ENCODE results near the gene STK39.

The STK39 gene

DNA sequence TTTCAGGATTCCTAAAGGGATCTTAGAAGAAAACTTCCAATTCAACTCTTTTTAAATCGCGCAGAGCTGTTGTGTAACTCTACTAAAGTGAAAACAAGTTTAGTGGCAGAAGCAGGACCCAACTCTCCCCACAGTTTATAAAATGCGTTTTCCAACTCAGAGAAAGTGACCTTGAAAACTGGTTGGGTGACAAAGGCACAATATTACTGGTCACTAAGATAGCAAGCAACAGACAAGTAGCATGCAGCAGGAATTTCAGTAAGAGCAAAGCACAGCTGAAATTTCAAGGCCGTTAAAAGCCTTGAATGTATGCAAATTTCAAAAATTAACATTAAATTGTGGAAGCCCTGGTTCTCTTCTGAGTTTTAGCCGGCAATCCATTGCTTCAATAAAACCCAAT, 66.9 kb downstream of the STK39 start:
- Histone ChIP-seq H3K9me3 (ENCODE audit: control insufficient read depth, insufficient read depth, low read length) (no peaks in the 10 kb centered on the region), H3K4me1 (ENCODE audit: control insufficient read depth, low read length) (peaks cover 18% of the 10 kb centered on the region), H3K4me3 (ENCODE audit: low read length) (no peak overlapping the region), H3K9me2 (replicated peaks; ENCODE audit: control insufficient read depth, low read length) (no peaks in the 10 kb centered on the region), H3K27me3 (ENCODE audit: control insufficient read depth, low read length) (no peaks in the 10 kb centered on the region), H3K4me2 (ENCODE audit: low read length) (no peak overlapping the region), H4K20me1 (ENCODE audit: control insufficient read depth, insufficient read depth, low read depth, low read length) (no peaks in the 10 kb centered on the region), H3K27ac (ENCODE audit: low read depth, low read length) (no peak overlapping the region), H3K79me2 (ENCODE audit: control insufficient read depth, low read length) (0 out of 2 replicates have a peak, but pooled peaks cover 4% of the 10 kb centered on the region), H3F3A (ENCODE audit: control insufficient read depth, insufficient read depth) (no peaks in the 10 kb centered on the region), H3K36me3 (ENCODE audit: control insufficient read depth, low read length) (peaks cover 9% of the 10 kb centered on the region; the same call in 1 of the 2 replicates)
- TF ChIP-seq, protein P1, sequence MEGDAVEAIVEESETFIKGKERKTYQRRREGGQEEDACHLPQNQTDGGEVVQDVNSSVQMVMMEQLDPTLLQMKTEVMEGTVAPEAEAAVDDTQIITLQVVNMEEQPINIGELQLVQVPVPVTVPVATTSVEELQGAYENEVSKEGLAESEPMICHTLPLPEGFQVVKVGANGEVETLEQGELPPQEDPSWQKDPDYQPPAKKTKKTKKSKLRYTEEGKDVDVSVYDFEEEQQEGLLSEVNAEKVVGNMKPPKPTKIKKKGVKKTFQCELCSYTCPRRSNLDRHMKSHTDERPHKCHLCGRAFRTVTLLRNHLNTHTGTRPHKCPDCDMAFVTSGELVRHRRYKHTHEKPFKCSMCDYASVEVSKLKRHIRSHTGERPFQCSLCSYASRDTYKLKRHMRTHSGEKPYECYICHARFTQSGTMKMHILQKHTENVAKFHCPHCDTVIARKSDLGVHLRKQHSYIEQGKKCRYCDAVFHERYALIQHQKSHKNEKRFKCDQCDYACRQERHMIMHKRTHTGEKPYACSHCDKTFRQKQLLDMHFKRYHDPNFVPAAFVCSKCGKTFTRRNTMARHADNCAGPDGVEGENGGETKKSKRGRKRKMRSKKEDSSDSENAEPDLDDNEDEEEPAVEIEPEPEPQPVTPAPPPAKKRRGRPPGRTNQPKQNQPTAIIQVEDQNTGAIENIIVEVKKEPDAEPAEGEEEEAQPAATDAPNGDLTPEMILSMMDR (IDR thresholded peaks at IDR 0.05; ENCODE audit: low read depth, low read length, poor library complexity, severe bottlenecking), result no peak

DNA sequence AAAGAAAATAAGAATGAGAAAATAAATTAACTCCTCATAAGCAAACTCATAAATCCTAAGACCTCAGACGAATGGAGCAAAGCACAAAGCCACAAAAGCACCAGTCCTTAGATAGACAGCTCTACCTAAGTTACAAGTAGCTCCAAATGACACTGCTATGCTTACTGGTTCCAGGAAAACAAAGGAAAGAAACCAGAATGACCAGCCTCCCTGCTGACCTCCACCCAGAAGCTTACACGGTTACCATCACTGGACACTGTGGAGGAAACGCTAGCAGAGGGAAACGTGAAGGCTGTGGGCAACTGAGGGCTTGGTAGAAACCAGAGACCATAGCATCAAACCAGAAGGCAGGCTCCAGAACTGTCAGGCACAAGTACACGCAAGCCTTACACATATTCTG, 67.8 kb downstream of the STK39 start:
- Histone ChIP-seq H3K27ac (ENCODE audit: low read depth, low read length) (no peak overlapping the region), H3K4me1 (ENCODE audit: control insufficient read depth, low read length) (peaks cover 22% of the 10 kb centered on the region), H3K4me2 (ENCODE audit: low read length) (no peak overlapping the region), H3K9me2 (replicated peaks; ENCODE audit: control insufficient read depth, low read length) (no peaks in the 10 kb centered on the region), H3K27me3 (ENCODE audit: control insufficient read depth, low read length) (no peaks in the 10 kb centered on the region), H3K36me3 (ENCODE audit: control insufficient read depth, low read length) (peaks cover 9% of the 10 kb centered on the region; the same call in 1 of the 2 replicates), H3K4me3 (ENCODE audit: low read length) (no peak overlapping the region), H3K9me3 (ENCODE audit: control insufficient read depth, insufficient read depth, low read length) (no peaks in the 10 kb centered on the region), H3F3A (ENCODE audit: control insufficient read depth, insufficient read depth) (no peaks in the 10 kb centered on the region), H4K20me1 (ENCODE audit: control insufficient read depth, insufficient read depth, low read depth, low read length) (no peaks in the 10 kb centered on the region), H3K79me2 (ENCODE audit: control insufficient read depth, low read length) (0 out of 2 replicates have a peak, but pooled peaks cover 4% of the 10 kb centered on the region)
- TF ChIP-seq, protein P1 (IDR thresholded peaks at IDR 0.05; ENCODE audit: low read depth, low read length, poor library complexity, severe bottlenecking), result no peak
- no peak for TF ChIP-seq EZH2phosphoT487 (IDR thresholded peaks at IDR 0.05; ENCODE audit: borderline replicate concordance, low read length)

DNA sequence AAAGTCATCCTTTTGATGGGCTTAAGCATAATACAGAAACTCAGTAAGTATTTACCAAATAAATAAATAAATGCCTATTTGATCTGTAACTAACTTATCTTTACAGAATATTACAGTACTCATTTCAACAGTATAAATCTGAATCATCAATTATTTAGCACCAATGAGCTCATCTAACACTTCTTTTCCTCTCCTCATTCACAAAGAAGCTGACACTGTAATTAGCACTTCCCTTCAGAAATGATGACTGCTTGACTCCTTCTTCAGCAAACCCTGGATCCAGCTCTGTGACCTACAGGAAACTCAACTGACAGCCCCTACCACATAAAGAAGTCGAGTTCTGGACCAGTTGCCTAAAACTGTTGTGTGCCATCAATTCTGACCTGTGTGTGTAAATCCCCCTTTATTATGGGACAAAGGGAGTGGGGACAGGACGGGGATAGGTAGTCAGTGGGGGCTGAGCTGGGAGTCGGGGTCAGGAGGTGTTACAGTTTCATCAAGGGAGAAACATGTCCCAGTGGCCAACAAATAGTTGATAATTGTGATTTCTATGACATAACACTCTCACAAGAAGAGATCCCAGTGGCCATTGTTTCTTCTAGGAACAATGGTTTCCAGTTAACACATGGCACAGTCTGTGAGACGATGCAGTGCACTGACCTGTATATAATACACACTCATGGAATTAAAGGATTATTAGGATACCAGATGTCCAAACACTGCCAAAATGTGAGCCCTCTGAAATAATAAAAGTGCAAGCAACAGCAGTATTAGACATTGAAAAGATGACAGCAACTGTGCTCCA, 68.7 kb downstream of the STK39 start:
- TF ChIP-seq EZH2phosphoT487 (IDR thresholded peaks at IDR 0.05; ENCODE audit: borderline replicate concordance, low read length), result no peak
- TF ChIP-seq, protein P1 (IDR thresholded peaks at IDR 0.05; ENCODE audit: low read depth, low read length, poor library complexity, severe bottlenecking), result no peak
- Histone ChIP-seq H3K9me2 (replicated peaks; ENCODE audit: control insufficient read depth, low read length) (no peaks in the 10 kb centered on the region), H3K79me2 (ENCODE audit: control insufficient read depth, low read length) (0 out of 2 replicates have a peak, but pooled peaks cover 4% of the 10 kb centered on the region), H4K20me1 (ENCODE audit: control insufficient read depth, insufficient read depth, low read depth, low read length) (no peaks in the 10 kb centered on the region), H3F3A (ENCODE audit: control insufficient read depth, insufficient read depth) (no peaks in the 10 kb centered on the region), H3K27me3 (ENCODE audit: control insufficient read depth, low read length) (no peaks in the 10 kb centered on the region), H3K4me3 (ENCODE audit: low read length) (no peak overlapping the region), H3K27ac (ENCODE audit: low read depth, low read length) (no peak overlapping the region), H3K9me3 (ENCODE audit: control insufficient read depth, insufficient read depth, low read length) (no peaks in the 10 kb centered on the region), H3K4me2 (ENCODE audit: low read length) (no peak overlapping the region), H3K4me1 (ENCODE audit: control insufficient read depth, low read length) (peaks cover 22% of the 10 kb centered on the region), H3K36me3 (ENCODE audit: control insufficient read depth, low read length) (peaks cover 9% of the 10 kb centered on the region; the same call in 1 of the 2 replicates)
